Ishikawa (cell line): ENCODE results near the gene SLC52A1.

Experiments used
- CEBPB ChIP-seq: IDR thresholded peaks from 2 replicates; pipeline ENCODE4 v1.6.1; 2012
- CREB1 ChIP-seq: IDR thresholded peaks from 2 replicates; pipeline ENCODE4 v1.6.1; 2012; ENCODE audit warnings: low read depth
- EGR1 ChIP-seq: IDR thresholded peaks from 2 replicates; pipeline ENCODE4 v1.6.1; 2012
- EP300 ChIP-seq: IDR thresholded peaks from 2 replicates; pipeline ENCODE4 v1.6.1; 2012; ENCODE audit warnings: borderline replicate concordance
- FOXM1 ChIP-seq: IDR thresholded peaks from 2 replicates; pipeline ENCODE4 v1.6.1; 2012; ENCODE audit warnings: low read depth, borderline replicate concordance
- NFIC ChIP-seq: IDR thresholded peaks from 2 replicates; pipeline ENCODE4 v1.6.1; 2012
- RAD21 ChIP-seq: IDR thresholded peaks from 2 replicates; pipeline ENCODE4 v1.6.1; 2012; ENCODE audit warnings: low read depth
- TAF1 ChIP-seq: IDR thresholded peaks from 2 replicates; pipeline ENCODE4 v1.6.1; 2012; ENCODE audit warnings: low read depth, mild to moderate bottlenecking
- TCF12 ChIP-seq: IDR thresholded peaks from 2 replicates; pipeline ENCODE4 v1.6.1; 2012; ENCODE audit warnings: low read depth
- TEAD4 ChIP-seq: IDR thresholded peaks from 2 replicates; pipeline ENCODE4 v1.6.1; 2012
- YY1 ChIP-seq: IDR thresholded peaks from 2 replicates; pipeline ENCODE4 v1.6.1; 2012; ENCODE audit warnings: low read depth
- ZBTB7A ChIP-seq: IDR thresholded peaks from 2 replicates; pipeline ENCODE4 v1.6.1; 2012; ENCODE audit warnings: low read depth
- TF ChIP-seq, protein P1 (sequence below): IDR thresholded peaks from 2 replicates; pipeline ENCODE4 v1.6.1; 2012
- TF ChIP-seq, protein P2 (sequence below): IDR thresholded peaks from 2 replicates; pipeline ENCODE4 v1.6.1; 2012; ENCODE audit warnings: low read depth, mild to moderate bottlenecking
- TF ChIP-seq, protein P3 (sequence below): IDR thresholded peaks from 2 replicates; pipeline ENCODE4 v1.6.1; 2012

SLC52A1 gene

GRCh38 chr17:4994081-4994595 lies 41.1 kb downstream of the SLC52A1 start:
- TF ChIP-seq EGR1 (no peak), TAF1 (no peak), RAD21 (no peak)

GRCh38 chr17:4987767-4988567 lies 47.3 kb downstream of the SLC52A1 start:
- TF ChIP-seq YY1, result no peak

GRCh38 chr17:4986951-4987766 lies 48.1 kb downstream of the SLC52A1 start, which contains the start of gene CAMTA2:
Gene CAMTA2 (minus strand): TSS chr17:4987675. CDS start chr17:4986222, 1,453 bp downstream.
- TF ChIP-seq, protein P1, sequence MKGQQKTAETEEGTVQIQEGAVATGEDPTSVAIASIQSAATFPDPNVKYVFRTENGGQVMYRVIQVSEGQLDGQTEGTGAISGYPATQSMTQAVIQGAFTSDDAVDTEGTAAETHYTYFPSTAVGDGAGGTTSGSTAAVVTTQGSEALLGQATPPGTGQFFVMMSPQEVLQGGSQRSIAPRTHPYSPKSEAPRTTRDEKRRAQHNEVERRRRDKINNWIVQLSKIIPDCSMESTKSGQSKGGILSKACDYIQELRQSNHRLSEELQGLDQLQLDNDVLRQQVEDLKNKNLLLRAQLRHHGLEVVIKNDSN, result peak; percentile 39; the same call in 1 of the 2 replicates
- TF ChIP-seq CEBPB (no peak), RAD21 (peak; percentile 25; the same call in 1 of the 2 replicates), ZBTB7A (peak; percentile 92), EGR1 (peak; percentile 68), YY1 (peak; percentile 84), NFIC (peak; percentile 42; the same call in 1 of the 2 replicates), EP300 (no peak), TEAD4 (no peak), TCF12 (peak; percentile 38; the same call in 1 of the 2 replicates), TAF1 (peak; percentile 64; the same call in 1 of the 2 replicates), FOXM1 (0 out of 2 replicates have a peak, but pooled peaks have one; percentile 25), CREB1 (peak; percentile 80)
- TF ChIP-seq, protein P2, sequence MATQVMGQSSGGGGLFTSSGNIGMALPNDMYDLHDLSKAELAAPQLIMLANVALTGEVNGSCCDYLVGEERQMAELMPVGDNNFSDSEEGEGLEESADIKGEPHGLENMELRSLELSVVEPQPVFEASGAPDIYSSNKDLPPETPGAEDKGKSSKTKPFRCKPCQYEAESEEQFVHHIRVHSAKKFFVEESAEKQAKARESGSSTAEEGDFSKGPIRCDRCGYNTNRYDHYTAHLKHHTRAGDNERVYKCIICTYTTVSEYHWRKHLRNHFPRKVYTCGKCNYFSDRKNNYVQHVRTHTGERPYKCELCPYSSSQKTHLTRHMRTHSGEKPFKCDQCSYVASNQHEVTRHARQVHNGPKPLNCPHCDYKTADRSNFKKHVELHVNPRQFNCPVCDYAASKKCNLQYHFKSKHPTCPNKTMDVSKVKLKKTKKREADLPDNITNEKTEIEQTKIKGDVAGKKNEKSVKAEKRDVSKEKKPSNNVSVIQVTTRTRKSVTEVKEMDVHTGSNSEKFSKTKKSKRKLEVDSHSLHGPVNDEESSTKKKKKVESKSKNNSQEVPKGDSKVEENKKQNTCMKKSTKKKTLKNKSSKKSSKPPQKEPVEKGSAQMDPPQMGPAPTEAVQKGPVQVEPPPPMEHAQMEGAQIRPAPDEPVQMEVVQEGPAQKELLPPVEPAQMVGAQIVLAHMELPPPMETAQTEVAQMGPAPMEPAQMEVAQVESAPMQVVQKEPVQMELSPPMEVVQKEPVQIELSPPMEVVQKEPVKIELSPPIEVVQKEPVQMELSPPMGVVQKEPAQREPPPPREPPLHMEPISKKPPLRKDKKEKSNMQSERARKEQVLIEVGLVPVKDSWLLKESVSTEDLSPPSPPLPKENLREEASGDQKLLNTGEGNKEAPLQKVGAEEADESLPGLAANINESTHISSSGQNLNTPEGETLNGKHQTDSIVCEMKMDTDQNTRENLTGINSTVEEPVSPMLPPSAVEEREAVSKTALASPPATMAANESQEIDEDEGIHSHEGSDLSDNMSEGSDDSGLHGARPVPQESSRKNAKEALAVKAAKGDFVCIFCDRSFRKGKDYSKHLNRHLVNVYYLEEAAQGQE, result no peak
- TF ChIP-seq, protein P3, sequence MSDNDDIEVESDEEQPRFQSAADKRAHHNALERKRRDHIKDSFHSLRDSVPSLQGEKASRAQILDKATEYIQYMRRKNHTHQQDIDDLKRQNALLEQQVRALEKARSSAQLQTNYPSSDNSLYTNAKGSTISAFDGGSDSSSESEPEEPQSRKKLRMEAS, result peak; percentile 79

DNA sequence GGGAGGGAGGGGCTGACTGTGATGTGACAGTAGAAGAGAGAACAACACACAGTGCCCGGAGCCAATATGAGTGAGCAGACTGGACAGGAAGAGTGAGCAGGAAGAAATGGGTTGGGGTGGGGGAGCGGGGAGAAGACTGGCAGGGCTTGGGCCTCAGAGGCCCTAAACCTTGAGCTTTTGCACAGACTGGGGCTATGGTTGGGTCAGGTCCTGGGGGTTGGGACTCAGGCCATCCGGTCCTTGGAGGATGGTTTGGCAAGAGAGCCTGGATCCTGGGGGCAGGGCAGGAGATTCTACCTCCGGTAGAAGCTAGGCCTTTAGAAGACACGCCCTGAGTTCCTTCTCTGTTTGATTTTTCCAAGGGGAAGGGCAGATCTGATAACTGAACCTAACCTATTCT lies 48.8 kb downstream of the SLC52A1 start:
- TF ChIP-seq EGR1, result no peak
- TF ChIP-seq YY1, result no peak
- TF ChIP-seq NFIC, result no peak
- TF ChIP-seq, protein P3, result no peak
- TF ChIP-seq ZBTB7A, result no peak
- TF ChIP-seq CREB1, result no peak
- TF ChIP-seq FOXM1, result no peak
- no peak for TF ChIP-seq TCF12
- no peak for TF ChIP-seq EP300
- no peak for TF ChIP-seq TAF1
- no peak for TF ChIP-seq CEBPB
- TF ChIP-seq, protein P1, result no peak
- no peak for TF ChIP-seq RAD21
- TF ChIP-seq, protein P2, result no peak
- TF ChIP-seq TEAD4, result no peak
